NCI-H2196 treated with DMSO at 0.1 percent for 48 hours (cell line): ENCODE data around the gene HSPA1L.
A peak's percentile ranks its signal among the peaks of the same experiment; 100 is the strongest.

Source experiments
- DNase-seq: peaks from one replicate; lab custom pipeline; 2025; ENCODE audit not compliant: unreplicated experiment; lab: John Stamatoyannopoulos, UW

Gene HSPA1L

GRCh38 chr6:31784098-31784925 is 30.8 kb downstream of the HSPA1L start:
- DNase-seq = no peak

- DNase-seq = no peak
Measured at GRCh38 chr6:31782126-31782855, 32.8 kb downstream of the HSPA1L start.

DNA sequence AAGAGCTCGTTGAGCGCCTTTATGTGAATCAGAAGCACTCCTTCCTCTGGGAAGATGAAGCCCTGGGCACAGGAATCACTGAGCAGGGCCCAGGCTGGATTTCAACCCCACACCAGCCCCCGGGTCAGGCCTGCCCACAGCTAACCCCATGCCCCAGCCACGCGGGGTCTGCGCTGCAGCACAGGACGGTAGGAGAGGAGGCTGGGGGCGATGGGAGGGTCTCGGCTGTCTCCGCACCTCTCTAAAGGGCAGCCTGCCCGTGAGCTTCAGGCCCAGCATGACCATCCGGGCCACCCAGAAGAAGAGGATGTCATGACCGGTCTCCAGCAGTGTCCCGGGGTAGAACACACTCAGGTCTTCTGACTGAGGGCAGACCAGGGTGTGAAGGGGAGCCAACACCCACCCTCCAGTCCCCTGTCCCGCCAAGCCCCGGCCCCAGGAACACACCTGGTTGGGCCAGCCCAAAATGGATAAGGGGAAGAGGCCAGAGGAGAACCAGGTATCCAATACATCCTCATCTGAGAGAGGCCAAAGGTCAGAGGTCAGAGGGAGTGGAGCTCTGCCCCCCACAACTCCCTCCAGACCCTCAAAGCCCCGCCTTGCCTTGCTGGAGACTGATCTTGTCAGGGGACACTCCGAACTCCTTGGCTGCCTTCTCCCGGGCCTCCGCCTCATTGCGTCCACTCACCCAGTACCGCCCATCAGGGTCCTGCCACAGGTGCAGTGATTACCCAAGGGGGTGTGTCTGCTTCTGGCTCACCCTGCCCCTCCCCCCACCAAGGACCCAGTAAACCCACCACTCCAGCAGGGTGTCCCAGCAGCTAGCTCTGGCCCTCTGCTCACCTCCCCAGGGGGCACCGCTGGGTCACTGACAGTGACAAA is 33.6 kb downstream of the HSPA1L start:
- DNase-seq = no peak

DNA sequence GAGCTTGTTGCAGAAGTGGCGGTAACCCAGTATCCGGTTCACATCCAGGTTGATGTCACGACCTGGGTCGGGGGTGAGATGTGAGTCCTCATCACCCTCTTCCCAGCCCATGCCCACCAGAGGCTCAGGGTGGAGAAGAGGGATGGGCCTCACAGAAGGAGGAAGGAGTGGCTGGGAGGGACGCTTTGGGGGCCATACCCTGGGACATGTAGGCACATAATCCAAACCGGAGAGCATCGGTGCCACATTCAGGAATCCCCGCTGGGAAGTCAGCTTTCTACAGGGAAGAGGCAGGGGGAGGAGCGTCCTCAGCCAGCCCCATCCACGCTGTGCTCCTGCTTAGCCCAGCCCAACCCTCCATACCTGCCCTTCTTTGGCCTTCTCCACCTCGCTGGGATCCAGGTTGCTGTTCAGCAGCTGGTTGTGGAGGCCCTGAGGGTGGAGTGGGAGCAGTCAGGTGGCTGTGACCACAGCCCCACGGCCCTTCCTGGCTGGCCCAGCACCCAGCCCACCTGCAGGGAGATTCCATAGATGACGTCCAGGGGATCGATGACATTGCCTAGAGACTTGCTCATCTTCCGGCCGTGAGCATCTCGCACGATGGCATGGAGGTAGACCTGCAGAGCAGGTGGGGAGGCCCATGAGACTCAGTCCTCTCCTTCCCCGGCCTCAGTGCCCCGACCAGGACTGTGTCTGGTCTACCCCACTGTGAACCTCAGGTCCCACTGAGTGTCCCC is 34.4 kb downstream of the HSPA1L start:
- DNase-seq = no peak

DNA sequence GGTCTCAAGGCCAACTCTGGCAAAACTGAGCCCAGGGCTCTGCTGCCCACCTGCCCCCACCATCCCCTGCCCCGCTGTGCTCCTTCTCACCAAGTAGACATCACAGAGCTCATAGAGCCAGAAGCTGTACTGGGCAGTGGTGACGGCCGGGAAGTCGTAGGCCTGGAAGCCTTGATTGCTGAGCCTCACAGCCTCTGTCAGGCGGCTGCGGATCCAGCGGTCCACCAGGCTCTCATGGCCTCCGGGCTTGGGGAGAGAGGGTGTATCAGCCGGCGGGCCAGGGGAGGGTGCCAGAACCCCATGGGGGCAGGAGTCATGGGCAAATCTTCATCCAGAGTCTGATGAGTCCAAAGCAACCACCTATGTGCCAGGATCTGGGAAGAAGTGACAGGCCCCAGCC is 35.2 kb downstream of the HSPA1L start:
- no peak for DNase-seq

DNA sequence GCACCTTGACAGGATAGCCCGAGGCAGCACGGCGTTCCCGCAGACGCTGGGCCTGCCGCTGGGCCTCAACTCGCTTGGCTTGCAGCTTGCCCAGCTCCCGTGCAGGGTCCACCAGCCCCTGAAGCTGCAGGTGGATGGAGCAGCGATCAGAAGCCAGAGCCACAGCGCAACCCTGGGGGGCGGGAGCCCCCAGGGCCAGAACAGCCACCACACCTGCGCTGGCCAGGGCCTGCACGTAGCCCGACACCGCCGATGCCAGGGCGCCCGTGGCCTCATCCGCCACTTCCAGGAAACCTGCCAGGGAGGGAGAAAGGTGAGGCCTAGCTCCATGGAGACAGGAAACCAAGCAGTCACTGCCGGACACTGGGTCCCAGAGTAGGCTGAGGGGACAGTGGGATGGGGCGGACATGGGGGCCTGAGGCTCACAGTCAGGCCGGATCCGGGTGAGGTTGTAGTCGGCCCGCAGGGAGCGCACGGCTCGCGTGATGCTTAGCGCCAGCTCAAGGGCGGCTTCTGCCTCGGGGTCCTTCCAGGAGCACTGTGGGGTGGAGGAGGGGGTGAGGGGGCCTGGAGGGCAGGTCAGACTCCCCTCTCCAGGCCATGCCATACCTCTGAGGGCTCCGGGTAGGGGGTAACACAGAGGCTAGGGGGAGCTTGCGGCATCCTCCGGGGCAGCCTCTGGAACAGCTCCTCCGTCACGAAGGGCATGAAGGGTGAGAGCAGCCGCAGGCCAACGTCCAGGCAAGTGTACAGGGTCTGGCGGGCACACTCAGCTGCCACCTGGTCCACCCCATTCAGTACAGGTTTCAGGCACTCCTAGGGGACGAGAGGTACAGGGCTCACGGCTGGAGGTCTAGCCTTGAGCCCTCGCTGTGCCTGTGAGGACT is 35.8 kb downstream of the HSPA1L start:
- no peak for DNase-seq

GRCh38 chr6:31778193-31778592 is 36.9 kb downstream of the HSPA1L start:
- DNase-seq = no peak

DNA sequence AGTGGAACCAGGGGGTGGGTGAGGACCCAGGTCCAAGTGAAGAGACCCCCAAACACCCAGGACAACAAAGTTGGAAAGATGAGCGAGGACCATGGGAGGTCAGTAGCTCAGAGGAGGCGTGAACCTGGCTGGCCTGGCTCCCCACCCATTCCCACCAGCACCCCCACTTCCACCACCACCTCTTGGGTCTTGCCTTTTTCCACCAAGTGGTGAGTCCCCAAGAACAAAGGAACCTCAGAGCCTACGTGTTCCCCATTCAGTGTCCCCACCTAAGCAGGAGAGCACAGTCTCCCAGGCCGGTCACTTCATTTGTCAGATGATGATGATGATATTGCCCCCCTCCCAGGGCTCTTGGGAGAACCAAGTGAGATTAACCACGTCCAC is 37.4 kb downstream of the HSPA1L start:
- no peak for DNase-seq

- DNase-seq = peak; percentile 70
Measured at GRCh38 chr6:31776989-31777666, 38.0 kb downstream of the HSPA1L start, which contains the start of gene VWA7. Gene VWA7 (minus strand): TSS chr6:31777328. CDS start chr6:31776779, 549 bp downstream.

GRCh38 chr6:31776485-31776988 is 38.5 kb downstream of the HSPA1L start:
- DNase-seq = no peak

- DNase-seq = no peak
Measured at GRCh38 chr6:31775633-31776484, 39.2 kb downstream of the HSPA1L start.

GRCh38 chr6:31775184-31775583 is 39.9 kb downstream of the HSPA1L start:
- no peak for DNase-seq

- no peak for DNase-seq
Measured at GRCh38 chr6:31771992-31772358, 43.1 kb downstream of the HSPA1L start.

GRCh38 chr6:31770860-31771259 is 44.2 kb downstream of the HSPA1L start:
- no peak for DNase-seq

- DNase-seq = peak; percentile 47
Measured at GRCh38 chr6:31769684-31770371, 45.3 kb downstream of the HSPA1L start.

GRCh38 chr6:31768363-31769257 is 46.5 kb downstream of the HSPA1L start:
- no peak for DNase-seq
